Omental fat pad (tissue), 4 donors: ENCODE results near the gene SULT2A1. TPM values are rescaled to one million over a fixed set of nuclear protein-coding genes. Genes with fewer than 3 reads are reported as not detected.
"Not testable (repeated sequence)": the region's sequence is repeated elsewhere in the genome, so short reads cannot be mapped to it uniquely, and the experiment has no call there.

ENCODE experiments used
- ATAC-seq: fragments of 150-250 bp; one replicate; pipeline ENCODE4 v1.9.1; 2016; ENCODE audit warnings: mild to moderate bottlenecking, moderate library complexity; ENCODE audit not compliant: low FRiP score
- DNase-seq: peaks from one replicate; pipeline ENCODE4 v3.0.0-alpha.2; 2019; ENCODE audit warnings: low spot score
- CTCF ChIP-seq, 3 donors: fragments of 450-650 bp; IDR thresholded peaks; one replicate each; pipeline ENCODE4 v1.5.1; 2016 to 2017; ENCODE audit warnings: antibody characterized with exemption in 3 of 3, mild to moderate bottlenecking in 3 of 3, moderate library complexity in 2 of 3
- total RNA-seq, 4 donors: library from RNA; depleted of rRNA; stranded (reverse); fragments of >200 nt; gene quantifications; one replicate each; pipeline ENCODE4 v1.1.0, GENCODE V29; 2016

SULT2A1 gene
- total RNA-seq: not detected

- DNase-seq: no peak
- no peak for ATAC-seq
- no peak for TF ChIP-seq CTCF (IDR thresholded peaks at IDR 0.05)
Measured at GRCh38 chr19:47886010-47886559, at the start of gene SULT2A1. TSS of gene SULT2A1 (minus strand) at chr19:47886315. CDS start at chr19:47886257, 58 bp downstream.

GRCh38 chr19:47928581-47928980 lies 42.5 kb upstream of the SULT2A1 start:
- not testable (repeated sequence) for ATAC-seq, DNase-seq

GRCh38 chr19:47920107-47920506 lies 34.0 kb upstream of the SULT2A1 start:
- not testable (repeated sequence) for DNase-seq, ATAC-seq

- not testable (repeated sequence) for ATAC-seq, DNase-seq
Measured at GRCh38 chr19:47910191-47910590, 24.1 kb upstream of the SULT2A1 start.

- peak; percentile 75 for DNase-seq
Measured at GRCh38 chr19:47909350-47909749, 23.2 kb upstream of the SULT2A1 start.

GRCh38 chr19:47901370-47901769 lies 15.3 kb upstream of the SULT2A1 start:
- DNase-seq: no peak
- no peak for TF ChIP-seq CTCF (IDR thresholded peaks at IDR 0.05)

More at GRCh38 chr19:47909350-47909749, 23.2 kb upstream of the SULT2A1 start:
- not testable (repeated sequence) for ATAC-seq

GRCh38 chr19:47899335-47899734 lies 13.2 kb upstream of the SULT2A1 start:
- ATAC-seq (no peak), DNase-seq (no peak)
- no peak for TF ChIP-seq CTCF (IDR thresholded peaks at IDR 0.05)

More at GRCh38 chr19:47901370-47901769, 15.3 kb upstream of the SULT2A1 start:
- no peak for ATAC-seq

- ATAC-seq (no peak), DNase-seq (no peak)
- no peak for TF ChIP-seq CTCF (IDR thresholded peaks at IDR 0.05)
Measured at GRCh38 chr19:47897861-47898260, 11.7 kb upstream of the SULT2A1 start.

GRCh38 chr19:47896773-47897172 lies 10.7 kb upstream of the SULT2A1 start:
- ATAC-seq: no peak
- TF ChIP-seq CTCF (IDR thresholded peaks at IDR 0.05): no peak
- DNase-seq: no peak
